ENCODE data around the gene KCNQ4.

Gene KCNQ4

DNA sequence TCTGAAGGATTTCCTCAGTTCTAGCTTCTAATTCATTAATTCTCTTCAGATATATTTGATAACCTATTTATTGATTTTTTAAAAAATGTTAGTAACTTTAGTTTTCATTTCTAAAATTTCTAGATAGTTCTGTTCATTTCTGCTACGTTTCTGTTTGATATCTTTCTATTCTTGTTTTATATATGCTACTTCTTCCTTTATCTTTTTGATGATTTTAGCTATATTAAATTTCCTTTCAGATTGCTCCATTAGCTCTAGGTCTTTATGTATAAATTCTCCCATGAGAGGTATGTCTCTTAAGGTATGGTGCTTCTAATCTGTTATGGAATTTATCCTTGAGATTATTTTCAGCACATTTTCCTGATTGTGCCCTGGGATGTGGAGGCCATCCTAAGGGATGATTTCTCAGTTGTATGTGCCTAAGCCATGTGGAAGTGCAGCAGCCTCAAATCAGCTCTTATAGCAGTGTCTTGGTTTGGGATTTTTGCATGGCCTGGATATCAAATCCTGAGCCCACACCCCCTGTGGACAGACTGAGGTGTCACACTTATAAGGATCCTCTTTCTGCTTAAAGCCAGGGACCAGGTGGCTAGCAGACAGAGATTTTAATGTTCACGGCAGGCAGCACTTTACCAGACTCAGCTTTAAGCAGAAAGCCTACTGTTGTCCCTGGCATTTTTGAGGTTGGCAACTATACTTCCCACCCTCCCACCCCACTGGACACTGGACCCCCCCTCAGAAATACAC lies 6.2 kb upstream of the KCNQ4 start:
- no peak for DNase-seq (ENCODE audit: low read depth)

DNA sequence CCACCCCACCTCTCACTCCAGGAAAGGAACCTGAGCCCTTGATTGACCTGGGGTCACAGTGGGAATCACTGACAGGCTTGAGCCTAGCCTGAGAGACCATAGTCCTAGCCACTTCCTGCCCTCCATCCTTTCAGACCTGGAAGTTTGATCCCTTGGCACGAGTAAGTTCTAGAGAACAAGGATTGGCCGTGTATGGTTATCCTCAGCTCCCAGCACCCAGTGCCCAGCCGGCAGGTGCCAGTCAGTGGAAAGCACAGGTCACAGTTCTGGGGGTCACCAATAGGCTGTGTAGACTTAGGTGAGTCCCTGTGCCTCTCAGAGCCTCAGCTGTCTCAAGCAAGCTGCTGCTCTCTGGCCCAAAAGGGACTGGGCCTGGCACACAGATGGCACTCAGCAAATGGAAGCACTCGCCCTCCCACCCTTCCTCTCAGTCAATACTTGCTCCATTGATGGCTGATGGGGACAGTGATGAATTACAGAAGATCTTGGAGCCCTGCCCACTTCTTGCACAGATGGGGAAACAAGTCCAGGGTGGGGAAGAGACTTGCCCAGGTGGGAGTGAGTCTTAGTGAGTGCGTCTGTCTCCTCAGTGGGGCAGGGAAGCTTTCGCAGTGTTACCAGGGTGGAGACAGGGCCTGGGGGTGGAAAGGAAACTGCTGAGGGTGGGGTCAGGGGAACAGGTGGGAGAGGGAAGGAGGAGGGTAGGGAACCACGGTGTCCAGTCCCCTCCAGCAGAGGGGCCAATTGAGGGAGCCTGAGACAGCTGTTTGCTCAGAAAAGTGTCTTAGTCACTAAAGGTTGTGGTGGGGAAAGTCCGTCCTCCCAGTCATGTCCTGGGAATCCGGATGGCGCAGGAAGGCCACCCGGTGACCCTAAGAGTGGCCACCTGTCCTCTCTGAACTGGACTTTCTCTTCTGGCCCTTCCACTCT lies 2.6 kb upstream of the KCNQ4 start:
- DNase-seq (ENCODE audit: low read depth): no peak

DNA sequence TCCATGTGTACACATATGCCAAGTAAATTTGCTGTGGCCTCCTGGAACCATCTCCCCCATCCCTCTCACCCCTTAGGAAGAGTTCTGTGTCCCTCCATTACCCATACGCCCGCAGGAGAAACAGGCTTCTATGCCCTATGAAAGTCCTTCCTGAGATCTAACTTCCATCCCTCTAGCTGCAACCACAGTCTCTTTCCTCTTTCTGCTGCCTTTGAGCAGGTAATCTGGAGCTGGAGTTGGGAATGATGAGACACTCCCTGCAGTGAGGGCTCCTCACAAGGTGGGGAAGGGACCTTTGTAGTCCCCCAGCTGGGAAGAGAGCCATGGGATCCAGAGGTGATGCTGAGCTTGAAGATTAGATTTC lies 2.0 kb upstream of the KCNQ4 start:
- DNase-seq (ENCODE audit: low read depth): no peak

- DNase-seq (ENCODE audit: low read depth): no peak
Measured at GRCh38 chr1:40782371-40782956, 1.1 kb upstream of the KCNQ4 start.

GRCh38 chr1:40784141-40784770 lies 669 bp downstream of the KCNQ4 start:
- no peak for DNase-seq (ENCODE audit: low read depth)

DNA sequence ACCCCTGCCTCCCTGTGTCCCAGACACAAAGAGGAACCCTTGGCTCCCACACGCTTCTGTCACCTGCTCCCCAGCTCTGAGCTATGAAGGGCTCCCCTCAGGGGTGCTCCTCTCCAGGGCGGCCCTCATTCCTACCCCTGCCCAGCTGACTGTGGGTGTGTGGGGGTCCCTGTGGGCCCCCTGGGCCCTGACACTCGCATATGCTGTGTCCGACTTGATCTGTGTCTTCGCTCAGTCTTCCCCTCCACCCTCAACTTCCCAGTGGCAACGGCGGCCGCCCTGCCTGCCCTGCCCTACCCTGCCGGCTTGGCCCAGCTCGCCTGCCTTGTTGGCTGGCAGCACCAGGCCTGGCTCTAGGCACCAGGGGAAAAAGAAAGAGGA lies 1.2 kb downstream of the KCNQ4 start:
- DNase-seq (ENCODE audit: low read depth): no peak

GRCh38 chr1:40785446-40785845 lies 1.9 kb downstream of the KCNQ4 start:
- no peak for DNase-seq (ENCODE audit: low read depth)

GRCh38 chr1:40786171-40786994 lies 2.8 kb downstream of the KCNQ4 start:
- DNase-seq (ENCODE audit: low read depth): no peak

DNA sequence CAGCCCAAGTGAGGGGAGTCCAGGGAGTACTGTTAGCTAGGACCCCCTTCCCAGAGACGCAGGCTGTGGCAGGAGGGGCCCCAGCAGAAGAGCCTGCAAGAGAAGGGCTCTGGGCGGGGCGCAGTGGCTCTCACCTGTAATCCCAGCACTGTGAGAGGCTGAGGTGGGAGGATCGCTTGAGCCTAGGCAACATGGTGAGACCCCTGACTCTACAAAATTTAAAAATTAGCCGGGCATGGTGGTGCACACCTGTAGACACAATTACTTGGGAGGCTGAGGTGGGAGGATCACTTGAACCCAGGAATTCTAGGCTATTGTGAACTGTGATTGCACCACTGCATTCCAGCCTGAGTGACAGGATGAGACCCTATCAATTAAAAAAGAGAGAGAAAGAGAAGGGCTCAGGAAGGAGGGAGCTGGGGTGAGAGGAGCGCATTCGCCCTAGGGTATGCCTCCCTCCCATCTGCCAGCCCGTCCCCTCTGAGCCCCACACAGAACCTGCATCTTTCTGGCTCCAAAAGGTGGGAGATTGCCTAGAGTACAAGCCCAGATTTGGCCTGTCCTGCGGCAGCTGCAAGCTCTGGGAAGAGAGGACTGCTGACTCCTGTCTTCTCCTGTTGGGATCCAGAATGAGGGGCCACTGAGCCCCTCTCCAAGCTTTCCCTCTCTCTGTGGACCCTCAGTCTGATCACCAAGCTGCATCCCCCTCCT lies 3.6 kb downstream of the KCNQ4 start:
- DNase-seq (ENCODE audit: low read depth): no peak

GRCh38 chr1:40787737-40788560 lies 4.4 kb downstream of the KCNQ4 start:
- DNase-seq (ENCODE audit: low read depth): no peak

DNA sequence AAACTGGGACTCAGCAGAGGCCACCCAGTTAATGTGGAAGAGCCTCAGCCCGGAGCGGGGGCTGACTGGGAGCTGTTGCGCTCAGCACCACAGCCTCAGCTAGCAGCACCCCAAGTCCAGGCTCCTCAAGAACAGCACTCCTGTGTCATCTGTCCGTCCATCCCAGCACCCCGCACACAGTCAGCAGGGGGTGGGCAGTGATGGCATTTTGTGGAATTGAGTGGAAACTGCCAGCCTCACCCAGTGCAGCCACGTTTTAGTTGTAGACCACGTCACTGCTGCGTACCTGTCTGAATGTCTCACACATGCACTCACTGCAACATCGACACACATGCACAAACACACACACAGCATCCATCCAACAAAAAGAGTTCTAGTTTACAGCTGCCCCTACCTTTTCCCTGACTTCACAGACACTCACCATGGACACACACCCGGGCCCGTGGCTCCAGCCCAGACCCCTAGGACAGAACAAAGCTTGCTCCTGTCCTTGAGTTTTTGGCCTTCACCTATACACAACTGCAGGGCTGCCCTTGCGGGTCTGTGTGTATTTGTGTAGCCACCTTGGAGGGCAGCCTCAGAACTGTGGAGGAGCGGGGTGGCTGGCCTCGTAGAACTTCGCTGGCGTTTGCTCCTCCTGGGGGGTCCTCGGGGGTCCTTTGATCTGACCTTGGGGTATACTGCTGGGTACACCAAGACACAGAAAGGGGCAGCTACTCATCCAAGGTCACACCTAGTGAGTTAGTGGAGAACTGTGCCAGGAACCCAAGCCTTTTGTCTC lies 5.2 kb downstream of the KCNQ4 start:
- DNase-seq (ENCODE audit: low read depth): no peak

DNA sequence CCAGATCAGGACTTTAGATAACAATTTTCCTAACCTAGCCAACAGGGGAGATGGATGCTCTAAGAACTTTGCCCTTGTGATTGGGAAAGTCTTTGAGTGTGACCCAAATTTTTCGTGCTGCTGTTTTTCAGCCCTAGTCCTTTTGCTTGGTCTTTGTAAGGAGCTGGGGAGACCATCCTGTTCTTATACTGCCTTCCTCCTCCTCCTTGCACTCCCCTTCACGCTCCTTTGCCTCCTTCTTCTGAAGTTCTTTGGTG lies 5.7 kb downstream of the KCNQ4 start:
- DNase-seq (ENCODE audit: low read depth): no peak

DNA sequence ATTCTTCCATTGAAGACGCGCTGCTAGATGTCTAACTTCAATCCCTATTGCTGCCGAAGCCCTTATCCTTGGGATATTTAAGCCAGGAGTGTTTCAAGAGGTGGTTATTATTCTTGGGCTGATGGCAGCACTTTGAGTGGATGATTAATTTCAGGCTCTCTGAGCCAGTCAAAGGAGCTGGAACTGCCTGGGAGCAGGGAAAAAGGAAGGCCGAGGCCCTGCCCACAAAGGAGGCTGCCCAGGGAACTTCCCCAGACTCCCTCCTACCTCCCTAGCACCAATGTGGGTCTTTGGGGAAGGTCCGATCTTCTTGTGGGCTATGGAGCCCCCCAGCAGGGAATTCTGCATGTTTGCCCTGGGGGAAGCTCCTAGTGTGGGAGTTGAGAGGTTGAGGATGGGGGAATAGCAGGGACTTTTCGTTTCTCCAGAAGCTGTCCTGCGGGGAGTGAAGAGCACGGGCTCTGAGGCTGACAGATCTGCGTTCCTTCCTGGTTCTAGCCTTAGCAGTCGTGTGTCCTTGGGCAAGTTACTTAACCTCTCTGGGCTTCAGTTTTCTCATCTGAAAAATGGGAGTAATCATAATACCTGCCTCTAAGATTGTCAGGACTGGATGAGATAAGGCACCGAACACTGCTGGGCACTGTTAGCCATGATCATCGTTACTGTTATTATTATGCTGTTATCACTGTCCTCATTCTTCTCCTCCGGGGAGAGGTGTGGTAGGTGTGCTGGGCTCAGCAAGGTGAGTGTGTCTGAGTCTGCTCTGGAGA lies 6.3 kb downstream of the KCNQ4 start:
- DNase-seq (ENCODE audit: low read depth): no peak

- no peak for DNase-seq (ENCODE audit: low read depth)
Measured at GRCh38 chr1:40792036-40792435, 8.4 kb downstream of the KCNQ4 start.

- no peak for DNase-seq (ENCODE audit: low read depth)
Measured at GRCh38 chr1:40793617-40794016, 10.0 kb downstream of the KCNQ4 start.

DNA sequence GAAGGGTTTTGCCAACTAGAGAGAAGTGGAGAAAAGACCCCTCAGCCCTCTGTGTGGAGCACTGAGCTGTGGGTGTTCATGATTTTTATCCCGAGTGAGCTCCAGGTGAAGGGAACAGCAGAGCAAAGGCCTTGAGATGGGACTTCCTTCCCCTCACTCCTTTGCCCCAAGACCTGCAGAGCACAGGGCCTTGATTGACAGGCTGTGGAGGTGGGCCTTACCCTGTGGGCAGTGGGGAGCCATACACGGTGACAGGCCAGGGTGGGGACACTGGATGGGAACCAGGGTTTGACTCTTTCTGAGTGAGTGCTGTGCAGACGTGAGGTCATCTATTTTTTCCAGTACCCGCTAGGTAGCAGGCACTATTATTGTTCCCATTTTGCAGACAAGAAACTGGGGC lies 10.5 kb downstream of the KCNQ4 start:
- DNase-seq (ENCODE audit: low read depth): no peak

DNA sequence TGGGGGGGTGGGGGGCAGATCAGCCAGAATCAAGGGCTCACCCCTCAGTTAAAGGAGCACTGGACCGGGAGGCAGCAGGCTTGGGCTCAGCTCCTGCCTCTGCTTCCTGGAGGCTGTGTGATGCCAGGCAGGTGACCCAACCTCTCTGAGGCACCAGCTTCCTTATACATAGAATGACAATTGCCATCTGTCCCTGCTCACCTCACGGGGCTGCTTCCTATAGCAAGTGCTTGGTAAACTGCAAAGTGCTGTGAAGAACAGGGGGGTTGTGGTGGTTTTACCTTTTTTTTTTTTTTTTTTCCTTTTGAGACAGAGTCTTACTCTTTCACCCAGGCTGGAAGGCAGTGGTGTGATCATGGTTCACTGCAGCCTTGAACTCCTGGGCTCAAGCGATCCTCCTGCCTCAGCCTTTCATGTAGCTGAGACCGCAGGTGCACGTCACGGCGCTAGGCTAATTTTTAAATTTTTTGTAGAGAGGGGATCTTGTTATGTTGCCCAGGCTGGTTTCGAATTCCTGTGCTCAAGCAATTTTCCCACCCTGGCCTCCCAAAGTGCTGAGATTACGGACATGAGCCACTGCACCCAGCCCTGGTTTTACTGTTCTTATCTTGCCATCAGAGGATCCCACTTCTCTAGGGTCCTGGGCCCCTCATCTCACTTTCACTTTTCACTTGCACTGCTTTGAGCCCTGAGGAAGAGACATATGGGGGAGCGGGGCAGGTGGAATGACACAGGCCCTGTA lies 11.6 kb downstream of the KCNQ4 start:
- DNase-seq (ENCODE audit: low read depth): no peak

Measured in amniotic epithelial cell (primary cell).